ENCODE results near the gene SH2D2A. TPM values are rescaled to one million over a fixed set of nuclear protein-coding genes. Genes with fewer than 3 reads are reported as not detected.
A peak's percentile ranks its signal among the peaks of the same experiment; 100 is the strongest.

The SH2D2A gene
- total and polyA plus RNA-seq, 2 of the 4 experiments (the other 2 are of a cell fraction): not detected

GRCh38 chr1:156863631-156864030, 47.0 kb upstream of the SH2D2A start:
- ChIA-PET POLR2A (ENCODE audit: unreplicated experiment) (no interaction called here), CTCF (interaction anchor here (0.5 kb wide), 1 partner anchor 89 kb away, joined by 3 read pairs; no protein-coding TSS in a partner anchor)
- DNase-seq (no peak), ATAC-seq (ENCODE audit: low read depth) (no peak)
- H2AK9ac ChIP-seq (replicated peaks; ENCODE audit: low read depth, low read length, poor library complexity): peak overlapping the region; percentile 63
- no peaks in the 10 kb centered on the region for H3K79me1 ChIP-seq (ENCODE audit: low read depth in 1 of 2, low read length in 2 of 2)
- no peak overlapping the region for H4K8ac ChIP-seq (ENCODE audit: low read depth in 2 of 2, low read length in 2 of 2)
- no peak overlapping the region for H2AK5ac ChIP-seq (ENCODE audit: low read depth, low read length)
- no peak overlapping the region for H2AFZ ChIP-seq (replicated peaks; ENCODE audit: low read length, poor library complexity)
- H3K9ac ChIP-seq (ENCODE audit: low read depth, low read length): no peak overlapping the region
- H3K9me1 ChIP-seq (ENCODE audit: insufficient read depth, low read length): no peaks in the 10 kb centered on the region
- no peak overlapping the region for H3K56ac ChIP-seq (ENCODE audit: extremely low read depth, insufficient read depth, low read length)
- peaks cover 80% of the 10 kb centered on the region for H3K27me3 ChIP-seq (ENCODE audit: control insufficient read depth, insufficient read depth, low read length)
- H3K14ac ChIP-seq (replicated peaks; ENCODE audit: low read depth, low read length): no peak overlapping the region
- no peak overlapping the region for H2BK20ac ChIP-seq (ENCODE audit: low read depth, low read length)
- in situ Hi-C loops (cut with MboI; ENCODE audit: low sequenced_read_pairs): no loop called here
- H2BK120ac ChIP-seq (ENCODE audit: low read depth, low read length): no peak overlapping the region
- intact Hi-C loops (cut with micrococcal nuclease): no loop called here
- H3K4ac ChIP-seq (ENCODE audit: low read depth, low read length): no peak overlapping the region
- H3K36me3 ChIP-seq (ENCODE audit: control insufficient read depth, insufficient read depth, low read length): no peaks in the 10 kb centered on the region
- 0 out of 2 replicates have a peak, but pooled peaks cover 5% of the 10 kb centered on the region for H4K20me1 ChIP-seq (ENCODE audit: insufficient read depth, low read length)
- H4K91ac ChIP-seq (ENCODE audit: insufficient read depth, low read depth, low read length): no peak overlapping the region
- no peak overlapping the region for H3K27ac ChIP-seq (ENCODE audit: insufficient read depth, low read length)
- no peak overlapping the region for H3K4me3 ChIP-seq (ENCODE audit: insufficient read depth, low read depth, low read length)
- no peak overlapping the region for H3K4me2 ChIP-seq (ENCODE audit: low read depth, low read length)
- WGBS, 2 experiments (ENCODE audit: extremely low coverage in 2 of 2, insufficient read length in 1 of 2): 64% methylated on average over 2 of the region's 7 CpGs; no CpG with 5 or more reads in 1 of the 2 experiments
- no TSS peak for BruUV-seq (replicated peaks)
- no peak overlapping the region for H3K23ac ChIP-seq (ENCODE audit: low read depth, low read length)
- no peak overlapping the region for H4K5ac ChIP-seq (ENCODE audit: low read depth, low read length)
- dilution Hi-C loops (cut with HindIII; ENCODE audit: low sequenced_read_pairs, unreplicated experiment): no loop called here
- peaks cover 4% of the 10 kb centered on the region; the same call in 1 of the 2 replicates for H3K4me1 ChIP-seq (ENCODE audit: control insufficient read depth, insufficient read depth, low read length)
- H3K9me3 ChIP-seq (ENCODE audit: control insufficient read depth, insufficient read depth, low read length): no peaks in the 10 kb centered on the region
- TF ChIP-seq CHD1 (IDR thresholded peaks at IDR 0.05; ENCODE audit: low read depth, low read length) (no peak), RFX5 (IDR thresholded peaks at IDR 0.05; ENCODE audit: low read depth, low read length) (no peak), SMC3 (IDR thresholded peaks at IDR 0.05; ENCODE audit: low read depth, low read length) (no peak), POLR2A (IDR thresholded peaks at IDR 0.05; ENCODE audit: low read depth, low read length) (no peak), USF2 (IDR thresholded peaks at IDR 0.05; ENCODE audit: low read depth, low read length) (no peak), NFE2L2 (IDR thresholded peaks at IDR 0.05; ENCODE audit: low read depth, low read length) (no peak), RAD21 (IDR thresholded peaks at IDR 0.05; ENCODE audit: low read length) (no peak), FOS (IDR thresholded peaks at IDR 0.05; ENCODE audit: low read depth, low read length) (no peak), RCOR1 (IDR thresholded peaks at IDR 0.05; ENCODE audit: insufficient replicate concordance, low read length) (no peak), MAZ (IDR thresholded peaks at IDR 0.05; ENCODE audit: borderline replicate concordance, low read depth, low read length) (no peak), BHLHE40 (IDR thresholded peaks at IDR 0.05; ENCODE audit: low read depth, low read length) (no peak), MAFK (IDR thresholded peaks at IDR 0.05; ENCODE audit: low read depth, low read length) (no peak), MXI1 (IDR thresholded peaks at IDR 0.05; ENCODE audit: borderline replicate concordance, low read depth, low read length) (no peak), ELK1 (IDR thresholded peaks at IDR 0.05; ENCODE audit: borderline replicate concordance, low read depth, low read length) (no peak), CTCF (conservative IDR thresholded peaks at IDR 0.05; ENCODE audit: low read depth, low read length) (no peak), CEBPB (IDR thresholded peaks at IDR 0.05; ENCODE audit: low read depth, low read length) (no peak)
- no peak overlapping the region for H2BK5ac ChIP-seq (ENCODE audit: low read depth, low read length, poor library complexity, severe bottlenecking)
- H2BK15ac ChIP-seq (ENCODE audit: low read depth, low read length): no peak overlapping the region
- H3K18ac ChIP-seq (ENCODE audit: low read depth, low read length): no peak overlapping the region
